Activated naive CD8-positive, alpha-beta T cell treated with anti-CD3 and anti-CD28 coated beads, Interleukin-2, amount 10 ng/mL, durations not matched to agents 7 days and 5 days (primary cell): Measurements from ENCODE around the gene SDF4. TPM values are rescaled to one million over a fixed set of nuclear protein-coding genes. Genes with fewer than 3 reads are reported as not detected.

Source experiments
- ATAC-seq: fragments of 150-1000 bp; cut with Tn5 transposase; one replicate; pipeline ENCODE4 v1.10.0; 2021; ENCODE audit warnings: low read depth, moderate library complexity
- POLR2A ChIA-PET: fragments of 350-600 bp; sonication (Branson Sonifier 250); formaldehyde crosslinking; loops from one replicate; lab custom pipeline; 2021; ENCODE audit warnings: antibody characterized with exemption; lab: Charles Lee
- DNase-seq: peaks from one replicate; pipeline ENCODE4 v3.0.0; 2021
- H3K27ac Mint-ChIP-seq: one replicate; pipeline ENCODE4 v1.8.0; 2022; ENCODE audit warnings: mild to moderate bottlenecking, mixed read lengths
- H3K27me3 Mint-ChIP-seq: one replicate; pipeline ENCODE4 v1.8.0; 2022; ENCODE audit warnings: mild to moderate bottlenecking, moderate library complexity, mixed read lengths
- H3K36me3 Mint-ChIP-seq: one replicate; pipeline ENCODE4 v1.8.0; 2021; ENCODE audit warnings: mild to moderate bottlenecking, mixed read lengths
- H3K4me1 Mint-ChIP-seq: one replicate; pipeline ENCODE4 v1.8.0; 2021; ENCODE audit warnings: mixed read lengths
- H3K4me3 Mint-ChIP-seq: one replicate; pipeline ENCODE4 v1.8.0; 2022; ENCODE audit warnings: mild to moderate bottlenecking, moderate library complexity, mixed read lengths
- H3K9me3 Mint-ChIP-seq: one replicate; pipeline ENCODE4 v1.8.0; 2021; ENCODE audit warnings: mixed read lengths
- microRNA-seq: library from miRNA; unstranded; fragments of <30 nt; microRNA quantifications from one replicate; pipeline ENCODE4 v1.2.0, GENCODE V29; 2022
- total RNA-seq, 2 experiments: library from RNA; stranded (reverse); gene quantifications; one replicate each; pipeline ENCODE4 v1.2.3, GENCODE V29; 2021

Gene SDF4
- total RNA-seq, 2 experiments from 2014 or later: 99.1 to 103 TPM

DNA sequence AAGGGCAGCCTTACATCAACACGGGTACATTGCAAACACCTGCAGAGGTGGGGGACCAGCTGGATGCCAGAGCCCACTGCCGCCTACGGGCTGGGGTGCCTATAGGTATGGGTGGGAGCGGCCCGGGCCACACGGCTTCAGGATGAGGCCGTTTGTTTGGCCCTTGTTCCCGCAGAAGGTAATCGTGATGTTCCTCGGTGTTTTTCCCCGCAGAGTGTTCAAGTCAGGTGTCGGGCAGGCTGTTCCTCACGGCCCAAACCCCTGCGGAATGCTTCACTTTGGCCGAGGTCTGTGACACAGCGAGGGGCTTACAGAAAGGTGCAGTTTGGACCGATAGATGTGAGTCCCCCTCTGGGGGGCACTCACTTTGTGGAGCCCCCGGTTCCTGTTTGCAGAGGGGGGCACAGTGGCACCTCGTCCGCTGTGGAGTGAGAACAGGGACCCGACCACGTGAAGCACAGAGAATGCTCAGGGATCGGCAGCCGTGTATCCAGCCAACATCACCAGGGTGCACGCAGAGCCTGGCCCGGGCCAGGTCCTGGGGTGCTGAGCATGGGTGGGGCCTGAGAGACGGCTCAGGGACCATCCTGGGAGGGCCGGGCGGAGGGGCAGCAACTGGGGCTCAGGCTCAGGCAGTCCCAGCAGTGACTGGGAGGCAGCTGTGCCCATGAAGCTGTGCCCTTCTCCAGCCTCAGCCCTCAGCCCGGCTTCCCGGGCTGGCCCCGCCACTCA is 58.6 kb downstream of the SDF4 start:
- Mint-ChIP-seq H3K27me3 (peaks cover 25% of the 10 kb centered on the region), H3K4me3 (peak overlapping the region; percentile 28), H3K9me3 (no peaks in the 10 kb centered on the region), H3K36me3 (no peaks in the 10 kb centered on the region), H3K4me1 (peaks cover 9% of the 10 kb centered on the region), H3K27ac (no peak overlapping the region)
- ATAC-seq (peak; percentile 56), DNase-seq (no peak)
- POLR2A ChIA-PET: interaction anchor here (0.5 to 1.5 kb wide), 5 partner anchors 15 to 58 kb away, joined by 3 to 12 read pairs (median 3); no protein-coding TSS in a partner anchor

DNA sequence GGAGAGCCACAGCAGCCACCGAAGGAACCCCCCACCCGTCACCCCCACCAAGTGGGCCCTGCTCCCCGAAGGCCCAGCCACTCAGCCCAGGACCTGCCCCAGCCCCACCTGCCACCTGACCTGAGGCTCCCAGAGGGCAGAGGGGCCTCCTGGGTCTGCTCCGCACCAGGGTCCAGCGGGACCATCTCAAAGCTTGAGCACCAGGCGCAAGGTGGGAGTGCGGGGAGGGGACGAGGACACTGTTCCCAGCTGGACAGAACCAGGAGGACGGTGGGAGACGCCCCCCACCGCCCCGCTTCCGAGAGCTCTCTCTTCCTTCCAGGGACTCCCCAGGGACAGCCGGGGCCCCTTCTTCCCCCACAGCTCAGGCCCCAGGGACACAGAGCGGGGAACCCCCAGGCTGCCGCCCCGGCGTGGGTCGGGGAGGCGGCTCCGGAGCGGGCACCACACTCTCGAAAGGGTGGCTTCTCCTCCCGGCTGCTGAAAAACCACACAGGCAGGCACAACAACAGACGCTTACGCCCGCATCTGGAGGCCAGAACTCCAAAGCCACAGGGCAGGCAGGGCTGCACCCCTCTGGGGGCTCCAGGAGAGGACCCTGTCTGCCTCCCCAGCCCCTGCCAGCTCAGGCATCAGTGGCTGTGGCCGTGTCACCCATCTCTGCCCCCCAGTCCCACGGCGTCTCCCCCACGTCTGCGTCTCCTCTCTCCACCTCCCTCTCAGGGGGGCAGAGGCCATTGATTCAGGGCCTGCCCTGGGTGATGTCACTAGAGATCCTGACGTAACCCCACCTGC is 60.1 kb downstream of the SDF4 start:
- Mint-ChIP-seq H3K4me1 (peaks cover 9% of the 10 kb centered on the region), H3K36me3 (no peaks in the 10 kb centered on the region), H3K9me3 (no peaks in the 10 kb centered on the region), H3K27ac (peak overlapping the region; percentile 71), H3K4me3 (peak overlapping the region; percentile 20), H3K27me3 (peaks cover 21% of the 10 kb centered on the region)
- ATAC-seq (peak; percentile 24), DNase-seq (peak; percentile 44)
- POLR2A ChIA-PET: no interaction called here

DNA sequence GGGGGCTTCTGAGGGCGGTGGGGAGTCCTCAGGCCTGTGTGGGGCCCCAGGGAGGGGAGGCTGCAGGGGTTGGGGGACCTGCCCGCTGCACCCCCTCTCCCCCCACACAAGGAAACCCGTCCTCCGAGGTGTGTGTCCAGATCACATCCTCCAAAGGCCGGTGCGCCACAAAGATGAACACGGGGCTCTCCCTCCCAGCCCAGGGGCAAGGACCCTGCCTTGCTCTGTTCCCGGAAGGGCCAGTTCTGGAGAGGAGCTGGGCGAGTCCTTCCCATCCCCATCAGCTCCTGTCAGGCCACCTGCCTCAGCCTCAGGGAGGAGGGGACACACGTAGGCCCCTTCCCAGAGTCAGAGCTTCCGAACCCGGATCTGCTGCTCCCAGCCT is 60.6 kb downstream of the SDF4 start:
- peaks cover 17% of the 10 kb centered on the region for H3K27me3 Mint-ChIP-seq
- no peaks in the 10 kb centered on the region for H3K9me3 Mint-ChIP-seq
- DNase-seq: peak; percentile 31
- H3K4me3 Mint-ChIP-seq: no peak overlapping the region
- POLR2A ChIA-PET: interaction anchor here (1.0 kb wide), 1 partner anchor 157 kb away, joined by 4 read pairs; the partner anchor contains the start of gene ISG15
- ATAC-seq: no peak
- peaks cover 9% of the 10 kb centered on the region for H3K4me1 Mint-ChIP-seq
- H3K36me3 Mint-ChIP-seq: no peaks in the 10 kb centered on the region
- no peak overlapping the region for H3K27ac Mint-ChIP-seq

DNA sequence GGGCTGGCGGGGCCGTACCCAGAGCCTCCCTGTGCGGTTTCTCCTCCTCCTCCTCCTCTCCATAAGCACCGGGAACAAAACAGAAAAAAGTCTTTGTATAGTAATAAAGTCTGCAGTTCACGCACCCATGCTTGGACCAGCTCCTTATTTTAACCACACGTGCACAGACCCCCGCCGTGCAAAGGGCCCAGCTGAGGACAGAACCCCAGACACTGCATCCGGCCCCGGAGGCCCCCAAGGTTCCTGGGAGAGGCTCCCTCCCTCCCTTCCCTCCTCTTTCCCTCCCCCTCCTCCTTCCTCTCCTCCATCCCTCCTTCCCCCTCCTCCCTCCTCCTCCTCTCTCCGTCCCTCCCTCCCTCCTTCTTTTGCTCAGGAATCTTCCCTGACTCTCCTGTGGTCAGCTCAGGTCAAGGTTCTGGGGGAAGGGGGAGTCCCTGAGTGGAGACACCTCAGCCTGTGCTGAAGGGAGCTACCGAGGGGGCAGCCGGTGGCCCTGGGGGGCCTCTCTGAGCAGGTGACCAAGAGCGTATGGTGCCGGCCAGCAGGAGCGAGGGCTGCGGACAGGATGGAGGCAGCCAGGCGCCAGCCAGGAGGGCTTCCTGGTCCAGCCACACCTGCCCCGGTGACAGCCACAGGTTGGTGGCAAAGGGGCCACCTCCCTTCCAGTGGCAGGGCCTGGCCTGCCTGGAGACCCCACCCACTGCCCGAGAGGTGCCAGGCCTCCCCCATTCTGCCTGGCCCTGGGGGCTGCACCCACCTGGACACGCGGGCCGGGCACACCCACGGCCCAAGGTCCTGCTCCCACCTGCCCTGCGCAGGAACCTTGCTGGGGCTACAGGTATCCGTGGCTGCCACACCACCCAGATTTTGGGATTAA is 61.3 kb downstream of the SDF4 start:
- H3K4me1 Mint-ChIP-seq: peaks cover 9% of the 10 kb centered on the region
- peak; percentile 29 for DNase-seq
- no peaks in the 10 kb centered on the region for H3K9me3 Mint-ChIP-seq
- peak overlapping the region; percentile 79 for H3K27ac Mint-ChIP-seq
- peaks cover 12% of the 10 kb centered on the region for H3K27me3 Mint-ChIP-seq
- POLR2A ChIA-PET: interaction anchor here (1.0 to 1.3 kb wide), 2 partner anchors 40 to 157 kb away, joined by 4 read pairs; partner anchors contain the start of gene ISG15
- H3K4me3 Mint-ChIP-seq: no peak overlapping the region
- H3K36me3 Mint-ChIP-seq: no peaks in the 10 kb centered on the region
- ATAC-seq: no peak

DNA sequence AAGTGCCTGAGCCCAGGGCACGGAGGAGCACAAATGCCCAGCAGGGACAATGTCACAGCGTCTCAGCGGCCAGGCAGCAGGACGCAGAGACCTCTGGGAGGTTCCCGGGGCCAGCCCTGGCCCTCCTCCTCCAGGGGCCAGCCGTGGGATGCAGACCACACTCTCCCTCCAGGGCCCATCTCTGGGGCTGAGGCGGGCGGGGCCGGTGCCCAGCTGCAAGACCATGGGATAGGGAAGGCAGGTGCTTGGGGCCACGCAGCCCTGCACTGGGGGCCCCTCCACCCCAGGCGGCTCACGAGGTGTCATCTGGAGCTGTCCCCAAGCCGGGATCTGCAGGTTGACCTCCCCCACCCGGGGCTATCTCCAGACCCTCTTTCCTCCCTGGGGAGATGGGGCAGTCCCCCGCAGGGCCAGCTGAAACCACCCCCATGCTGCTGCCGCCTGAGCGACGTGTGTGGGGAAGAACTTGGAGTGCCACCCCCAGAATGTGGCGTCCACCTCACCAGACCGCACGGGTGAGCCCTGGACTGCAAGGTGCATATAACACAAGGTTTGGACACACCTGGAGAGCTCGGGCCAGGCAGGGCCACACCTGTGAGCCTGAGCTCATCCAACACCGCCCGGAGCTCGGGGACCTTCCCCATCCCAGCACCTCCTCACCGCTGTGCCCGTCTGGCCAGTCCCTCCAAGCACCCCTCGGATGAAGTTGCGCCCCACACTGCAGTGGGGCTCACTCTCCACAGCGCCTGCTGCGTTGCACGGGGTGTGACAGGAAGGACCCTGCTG is 62.2 kb downstream of the SDF4 start:
- ATAC-seq: no peak
- peaks cover 8% of the 10 kb centered on the region for H3K27me3 Mint-ChIP-seq

DNA sequence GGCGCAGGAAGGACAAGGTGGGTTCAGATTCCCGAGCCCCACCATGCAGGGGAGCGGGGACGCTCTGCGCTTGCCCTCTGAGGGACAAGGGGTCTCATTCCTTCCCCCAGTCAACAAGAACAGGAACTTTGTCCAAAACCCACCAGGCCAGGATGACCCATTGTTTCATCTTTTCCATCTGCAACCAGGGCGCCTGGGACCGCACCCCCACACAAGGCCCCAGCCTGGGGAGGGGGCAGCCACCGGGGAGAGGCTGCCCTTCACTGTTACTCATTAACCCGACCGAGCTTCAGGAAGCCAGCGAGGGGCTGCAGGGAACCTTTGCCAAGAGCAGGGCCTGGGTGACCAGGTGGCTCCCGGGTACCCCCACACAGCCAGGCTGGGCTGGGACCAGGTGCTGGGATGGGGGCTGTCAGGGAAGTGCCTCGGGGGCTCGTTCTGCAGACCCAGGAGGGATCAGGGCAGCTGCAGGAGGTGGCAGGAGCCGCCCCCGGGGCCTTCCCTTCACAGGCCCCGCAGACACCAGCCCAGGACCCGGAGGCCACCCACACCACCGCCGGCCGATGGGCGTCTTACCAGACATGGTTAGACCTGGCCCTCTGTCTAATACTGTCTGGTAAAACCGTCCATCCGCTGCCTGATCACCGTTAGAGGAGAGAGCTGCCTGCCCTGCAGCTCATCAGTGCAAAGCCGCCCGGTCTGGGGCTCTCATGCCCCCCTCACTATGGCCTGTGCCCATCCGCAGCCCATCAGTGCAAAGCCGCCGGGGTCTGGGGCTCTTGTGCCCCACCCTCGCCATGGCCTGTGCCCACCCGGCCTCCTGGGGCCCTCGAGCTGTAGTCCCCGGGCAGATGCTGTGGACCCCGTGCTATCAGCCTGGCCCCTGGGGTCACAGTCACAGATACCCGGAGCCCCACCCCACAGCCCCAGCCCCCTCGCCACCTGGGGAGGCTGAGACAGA is 63.1 kb downstream of the SDF4 start:
- Mint-ChIP-seq H3K9me3 (no peaks in the 10 kb centered on the region), H3K27ac (no peak overlapping the region), H3K36me3 (no peaks in the 10 kb centered on the region), H3K27me3 (peaks cover 5% of the 10 kb centered on the region), H3K4me1 (peaks cover 7% of the 10 kb centered on the region), H3K4me3 (no peak overlapping the region)
- DNase-seq (no peak), ATAC-seq (no peak)
- POLR2A ChIA-PET: interaction anchor here (1.0 kb wide), 1 partner anchor 24 kb away, joined by 3 read pairs; no protein-coding TSS in a partner anchor

More for the DNA sequence above, 62.2 kb downstream of the SDF4 start:
- no peak for DNase-seq
- no peak overlapping the region for H3K27ac Mint-ChIP-seq
- H3K9me3 Mint-ChIP-seq: no peaks in the 10 kb centered on the region
- POLR2A ChIA-PET: interaction anchor here (1.3 kb wide), 1 partner anchor 39 kb away, joined by 4 read pairs; no protein-coding TSS in a partner anchor
- no peak overlapping the region for H3K4me3 Mint-ChIP-seq
- H3K4me1 Mint-ChIP-seq: peaks cover 9% of the 10 kb centered on the region
- no peaks in the 10 kb centered on the region for H3K36me3 Mint-ChIP-seq

DNA sequence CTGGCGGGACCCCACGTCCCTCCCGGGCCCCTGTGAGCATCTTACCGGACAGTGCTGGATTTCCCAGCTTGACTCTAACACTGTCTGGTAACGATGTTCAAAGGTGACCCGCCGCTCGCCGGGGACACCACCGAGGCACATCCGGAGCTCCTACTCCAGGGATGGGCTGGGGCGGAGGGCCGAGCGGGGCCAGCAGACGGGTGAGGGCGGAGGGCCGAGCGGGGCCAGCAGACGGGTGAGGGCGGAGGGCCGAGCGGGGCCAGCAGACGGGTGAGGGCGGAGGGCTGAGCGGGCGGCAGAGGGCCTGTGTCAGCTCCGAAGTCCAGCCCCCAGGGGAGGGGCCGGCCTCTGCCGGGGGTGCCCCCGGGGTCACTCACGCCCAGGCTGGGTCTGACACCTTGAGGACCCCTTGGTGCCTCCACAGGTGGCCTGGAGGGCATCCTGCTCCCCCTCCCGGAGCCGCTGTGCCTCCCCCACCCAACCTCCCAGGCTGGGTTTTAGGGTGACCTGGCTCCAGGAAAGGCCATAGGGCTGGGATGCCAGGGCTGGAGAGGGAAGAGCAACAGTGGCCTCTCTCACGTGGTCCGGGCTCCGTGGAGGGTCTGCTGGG is 63.9 kb downstream of the SDF4 start:
- Mint-ChIP-seq H3K4me3 (no peak overlapping the region), H3K36me3 (no peaks in the 10 kb centered on the region), H3K27ac (no peak overlapping the region), H3K4me1 (peaks cover 7% of the 10 kb centered on the region), H3K9me3 (no peaks in the 10 kb centered on the region), H3K27me3 (peaks cover 5% of the 10 kb centered on the region)
- ATAC-seq (no peak), DNase-seq (no peak)
- POLR2A ChIA-PET: interaction anchor here (1.0 kb wide), 1 partner anchor 23 kb away, joined by 3 read pairs; no protein-coding TSS in a partner anchor

DNA sequence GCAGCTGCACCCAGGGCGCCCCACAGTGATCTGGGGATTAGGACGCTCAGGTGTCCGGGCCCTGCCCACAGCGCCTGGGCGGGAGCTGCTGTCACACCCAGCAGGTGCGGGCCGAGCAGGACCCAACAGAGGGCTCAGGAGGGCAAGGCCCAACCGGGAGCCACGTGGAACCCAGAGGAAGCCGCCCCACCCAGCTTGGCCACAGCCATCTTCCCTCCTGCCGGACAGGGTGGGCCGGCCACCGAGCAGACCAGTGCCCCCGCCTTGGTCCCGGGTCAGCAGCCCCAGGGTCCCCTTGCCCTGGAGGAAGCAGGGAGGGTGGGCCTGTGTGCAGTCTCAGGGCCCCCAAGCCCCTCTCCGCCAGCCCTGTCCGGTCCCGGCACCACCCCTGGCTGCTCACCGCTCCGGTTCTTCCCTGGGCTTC is 64.4 kb downstream of the SDF4 start:
- ATAC-seq: no peak
- no peak for DNase-seq
- H3K9me3 Mint-ChIP-seq: no peaks in the 10 kb centered on the region
- peaks cover 3% of the 10 kb centered on the region for H3K27me3 Mint-ChIP-seq
- peaks cover 7% of the 10 kb centered on the region for H3K4me1 Mint-ChIP-seq
- POLR2A ChIA-PET: no interaction called here
- no peaks in the 10 kb centered on the region for H3K36me3 Mint-ChIP-seq
- no peak overlapping the region for H3K27ac Mint-ChIP-seq
- H3K4me3 Mint-ChIP-seq: no peak overlapping the region

Small RNA genes within 50 kb of the gene (microRNA-seq; reads per million reads assigned to microRNA genes)
- gene MIR200A (7.0 reads per million, percentile 3 among the genes with 10 or more reads in this experiment), gene MIR200B (14.7 reads per million, percentile 23 among the genes with 10 or more reads in this experiment), gene MIR429 (2.8 reads per million)

Other genes with a start within 250 kb of the SDF4 start
- not detected for gene PERM1, start 249.9 kb downstream of the SDF4 start, total RNA-seq
- 1 to 10 TPM in 1 of 2 experiments, under 1 TPM in 1; 0.60 to 1.1 TPM for gene HES4, start 231.9 kb downstream of the SDF4 start, total RNA-seq
- gene ISG15, start 218.5 kb downstream of the SDF4 start, total RNA-seq: 100 to 1,000 TPM; 425 to 457 TPM
- 10 to 100 TPM; 18.8 to 19.3 TPM for gene AGRN, start 211.9 kb downstream of the SDF4 start, total RNA-seq
- gene RNF223, start 157.7 kb downstream of the SDF4 start, total RNA-seq: not detected
- 10 to 100 TPM; 22.7 to 23.0 TPM for gene C1orf159, start 115.9 kb downstream of the SDF4 start, total RNA-seq
- not detected for gene TTLL10, start 58.1 kb downstream of the SDF4 start, total RNA-seq
- gene TNFRSF18, start 25.4 kb downstream of the SDF4 start, total RNA-seq: 10 to 100 TPM; 11.4 to 15.0 TPM
- 1 to 10 TPM; 2.4 to 3.1 TPM for gene TNFRSF4, start 17.8 kb downstream of the SDF4 start, total RNA-seq
- gene B3GALT6, start 236 bp upstream of the SDF4 start, total RNA-seq: 10 to 100 TPM; 19.1 to 19.6 TPM
- gene C1QTNF12, start 14.7 kb upstream of the SDF4 start, total RNA-seq: 1 to 10 TPM; 2.2 to 4.4 TPM
- 10 to 100 TPM; 75.7 to 78.1 TPM for gene UBE2J2, start 41.9 kb upstream of the SDF4 start, total RNA-seq
- 1 to 10 TPM; 8.0 to 8.4 TPM for gene SCNN1D, start 48.4 kb upstream of the SDF4 start, total RNA-seq
- gene ACAP3, start 75.9 kb upstream of the SDF4 start, total RNA-seq: 10 to 100 TPM; 80.2 to 86.3 TPM
- gene PUSL1, start 76.6 kb upstream of the SDF4 start, total RNA-seq: 10 to 100 TPM; 22.3 to 22.4 TPM
- gene INTS11, start 92.7 kb upstream of the SDF4 start, total RNA-seq: 100 to 1,000 TPM; 143 to 158 TPM
- 10 to 100 TPM; 19.3 TPM for gene CPTP, start 92.8 kb upstream of the SDF4 start, total RNA-seq
- 1 to 10 TPM; 1.2 to 1.3 TPM for gene TAS1R3, start 99.3 kb upstream of the SDF4 start, total RNA-seq
- 10 to 100 TPM; 35.5 to 37.4 TPM for gene DVL1, start 117.4 kb upstream of the SDF4 start, total RNA-seq
- 1 to 10 TPM in 1 of 2 experiments, under 1 TPM in 1; 0.51 to 1.2 TPM for gene MXRA8, start 126.6 kb upstream of the SDF4 start, total RNA-seq
- 10 to 100 TPM; 87.3 to 97.1 TPM for gene AURKAIP1, start 143.2 kb upstream of the SDF4 start, total RNA-seq
- gene CCNL2, start 167.3 kb upstream of the SDF4 start, total RNA-seq: 100 to 1,000 TPM; 201 to 211 TPM
- gene MRPL20, start 175.3 kb upstream of the SDF4 start, total RNA-seq: 100 to 1,000 TPM in 1 of 2 experiments, 10 to 100 TPM in 1; 98.6 to 101 TPM
- not detected for gene ANKRD65, start 189.3 kb upstream of the SDF4 start, total RNA-seq
- gene VWA1, start 203.7 kb upstream of the SDF4 start, total RNA-seq: under 1 TPM; 0.36 to 0.85 TPM
- gene ATAD3C, start 217.7 kb upstream of the SDF4 start, total RNA-seq: 1 to 10 TPM; 1.0 to 1.7 TPM
- gene ATAD3B, start 239.8 kb upstream of the SDF4 start, total RNA-seq: 10 to 100 TPM; 35.2 to 37.9 TPM